GM12891 (cell line): Measurements from ENCODE around the gene ZBTB5.

Experiments used
- PAX5 ChIP-seq: IDR thresholded peaks from 2 replicates; pipeline ENCODE4 v1.6.1; 2011; ENCODE audit warnings: low read length, moderate library complexity, mild to moderate bottlenecking; ENCODE audit not compliant: insufficient read depth, severe bottlenecking
- POLR2A ChIP-seq: IDR thresholded peaks from 2 replicates; pipeline ENCODE4 v1.6.1; 2011; ENCODE audit warnings: low read depth, low read length, control low read depth
- POLR2AphosphoS5 ChIP-seq: IDR thresholded peaks from 2 replicates; pipeline ENCODE4 v1.6.1; 2011; ENCODE audit warnings: low read depth, low read length, control low read depth
- POU2F2 ChIP-seq: IDR thresholded peaks from 2 replicates; pipeline ENCODE4 v1.6.1; 2011; ENCODE audit warnings: low read depth, mild to moderate bottlenecking, control low read depth, low read length, moderate library complexity
- SPI1 ChIP-seq: IDR thresholded peaks from 2 replicates; pipeline ENCODE4 v1.6.1; 2011; ENCODE audit warnings: low read depth, low read length, control low read depth
- TAF1 ChIP-seq: IDR thresholded peaks from 2 replicates; pipeline ENCODE4 v1.6.1; 2011; ENCODE audit warnings: low read depth, low read length, control low read depth

DNA sequence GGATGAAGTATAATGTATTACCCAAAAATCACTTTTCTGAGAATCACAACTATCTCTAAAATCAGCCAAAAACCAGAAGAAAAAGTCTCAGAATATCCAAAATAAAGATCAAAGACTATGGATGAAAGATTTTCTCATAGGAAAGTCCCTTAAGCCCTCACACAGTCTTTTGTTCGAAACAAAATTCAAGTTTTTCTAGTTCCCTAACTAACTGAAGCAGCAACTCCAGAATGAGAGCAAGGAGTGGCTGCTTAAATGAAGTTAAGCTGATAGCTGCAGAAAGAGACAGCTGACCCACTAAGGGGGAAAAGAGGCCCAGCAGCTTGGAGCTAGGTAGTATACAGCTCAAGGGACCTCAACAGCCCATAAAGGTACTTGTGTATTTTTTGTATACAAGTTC, 8.4 kb downstream of the ZBTB5 start:
- TF ChIP-seq POLR2A (no peak), POU2F2 (no peak), POLR2AphosphoS5 (no peak), TAF1 (no peak), PAX5 (no peak), SPI1 (no peak)
